Measurements from ENCODE around the gene PKNOX1.
"Not testable (repeated sequence)": the region's sequence is repeated elsewhere in the genome, so short reads cannot be mapped to it uniquely, and the experiment has no call there.

The PKNOX1 gene

DNA sequence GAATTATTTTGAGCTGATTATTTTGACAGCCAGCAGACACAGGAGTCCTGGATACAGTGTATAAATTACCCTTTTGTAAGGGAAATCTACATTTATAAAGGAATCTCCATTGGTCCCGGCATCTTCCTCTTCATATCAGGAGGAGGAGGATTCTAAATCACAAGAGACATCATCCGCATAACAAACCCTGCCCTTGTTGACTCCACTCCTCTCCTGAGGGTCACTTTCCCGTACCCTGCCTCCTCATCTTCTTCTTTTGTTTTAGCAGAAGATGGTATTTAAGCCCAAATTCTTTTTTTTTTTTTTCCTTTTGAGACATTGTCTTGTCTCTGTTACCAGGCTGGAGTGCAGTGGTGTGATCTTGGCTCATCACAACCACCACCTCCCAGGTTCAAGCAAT, 14.6 kb upstream of the PKNOX1 start:
- peak overlapping the region; percentile 98 for H3K27ac ChIP-seq (ENCODE audit: low read length)
- H3K4me3 ChIP-seq (ENCODE audit: low read length): no peak overlapping the region
- peaks cover 22% of the 10 kb centered on the region; the same call in 1 of the 2 replicates for H3K4me1 ChIP-seq (ENCODE audit: insufficient read depth, low read length)
- H3K36me3 ChIP-seq (ENCODE audit: insufficient read depth, low read depth, low read length): no peaks in the 10 kb centered on the region
- H3K27me3 ChIP-seq (ENCODE audit: insufficient read depth, low read length): no peaks in the 10 kb centered on the region
- peak overlapping the region; percentile 73; the same call in 1 of the 2 replicates for H3K9ac ChIP-seq (ENCODE audit: low read depth, low read length)
- H3K9me3 ChIP-seq (ENCODE audit: insufficient read depth, low read depth, low read length): no peaks in the 10 kb centered on the region

DNA sequence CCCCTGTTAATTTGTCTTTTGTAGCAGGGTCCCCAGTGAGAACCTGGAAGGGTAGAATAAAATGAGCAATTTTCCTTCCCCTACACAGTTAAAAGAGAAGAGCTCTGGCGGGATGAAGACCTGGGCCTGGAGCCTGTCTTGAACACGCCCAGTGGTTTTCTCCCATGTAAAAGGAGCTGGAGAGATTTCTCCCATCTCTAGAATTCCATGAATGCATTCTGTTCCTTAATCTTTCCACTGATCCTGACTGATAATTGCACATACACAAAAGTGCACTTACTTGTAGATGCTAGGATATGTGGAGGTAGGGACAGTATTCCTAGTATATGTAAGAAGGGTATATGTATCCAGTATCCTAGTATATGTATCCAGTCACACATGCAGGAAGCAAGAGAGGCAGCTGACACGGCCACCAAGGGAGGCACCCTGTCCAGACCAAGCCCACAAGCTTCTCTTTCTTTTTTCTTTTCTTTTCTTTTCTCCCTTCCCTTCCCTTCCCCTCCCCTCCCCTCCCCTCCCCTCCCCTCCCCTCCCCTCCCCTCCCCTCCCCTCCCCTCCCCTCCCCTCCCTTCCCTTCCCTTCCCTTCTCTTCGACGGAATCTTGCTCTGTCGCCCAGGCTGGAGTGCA, 11.9 kb upstream of the PKNOX1 start:
- H3K4me3 ChIP-seq (ENCODE audit: low read length): no peak overlapping the region
- H3K27ac ChIP-seq (ENCODE audit: low read length): no peak overlapping the region
- H3K27me3 ChIP-seq (ENCODE audit: insufficient read depth, low read length): no peaks in the 10 kb centered on the region
- H3K9ac ChIP-seq (ENCODE audit: low read depth, low read length): peak overlapping the region; percentile 33; the same call in 1 of the 2 replicates
- H3K9me3 ChIP-seq (ENCODE audit: insufficient read depth, low read depth, low read length): no peaks in the 10 kb centered on the region
- H3K4me1 ChIP-seq (ENCODE audit: insufficient read depth, low read length): peaks cover 15% of the 10 kb centered on the region; the same call in 1 of the 2 replicates
- no peaks in the 10 kb centered on the region for H3K36me3 ChIP-seq (ENCODE audit: insufficient read depth, low read depth, low read length)

DNA sequence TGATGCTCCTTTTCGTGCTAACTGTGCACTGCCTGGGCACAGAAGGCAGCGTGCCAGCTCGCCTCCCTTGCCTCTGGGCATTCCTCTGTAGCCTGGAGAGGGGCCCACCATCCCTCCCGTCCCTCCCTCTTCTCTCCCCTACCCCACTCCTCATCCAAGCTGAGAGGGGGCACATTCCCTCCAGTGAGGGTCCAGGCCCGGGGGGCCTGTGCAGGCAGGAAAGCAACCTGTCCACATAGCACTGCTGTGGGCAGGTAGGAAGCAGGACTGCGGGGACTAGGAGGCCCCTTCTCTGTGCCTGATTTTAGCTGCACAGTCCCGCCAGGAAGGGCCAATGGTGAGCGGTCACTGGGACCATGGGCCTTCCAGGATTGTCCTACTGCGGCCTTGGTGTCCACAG, 10.3 kb upstream of the PKNOX1 start:
- H3K36me3 ChIP-seq (ENCODE audit: insufficient read depth, low read depth, low read length): no peaks in the 10 kb centered on the region
- no peak overlapping the region for H3K27ac ChIP-seq (ENCODE audit: low read length)
- no peak overlapping the region for H3K4me3 ChIP-seq (ENCODE audit: low read length)
- H3K9me3 ChIP-seq (ENCODE audit: insufficient read depth, low read depth, low read length): no peaks in the 10 kb centered on the region
- no peaks in the 10 kb centered on the region for H3K27me3 ChIP-seq (ENCODE audit: insufficient read depth, low read length)
- peaks cover 11% of the 10 kb centered on the region; the same call in 1 of the 2 replicates for H3K4me1 ChIP-seq (ENCODE audit: insufficient read depth, low read length)
- no peak overlapping the region for H3K9ac ChIP-seq (ENCODE audit: low read depth, low read length)

DNA sequence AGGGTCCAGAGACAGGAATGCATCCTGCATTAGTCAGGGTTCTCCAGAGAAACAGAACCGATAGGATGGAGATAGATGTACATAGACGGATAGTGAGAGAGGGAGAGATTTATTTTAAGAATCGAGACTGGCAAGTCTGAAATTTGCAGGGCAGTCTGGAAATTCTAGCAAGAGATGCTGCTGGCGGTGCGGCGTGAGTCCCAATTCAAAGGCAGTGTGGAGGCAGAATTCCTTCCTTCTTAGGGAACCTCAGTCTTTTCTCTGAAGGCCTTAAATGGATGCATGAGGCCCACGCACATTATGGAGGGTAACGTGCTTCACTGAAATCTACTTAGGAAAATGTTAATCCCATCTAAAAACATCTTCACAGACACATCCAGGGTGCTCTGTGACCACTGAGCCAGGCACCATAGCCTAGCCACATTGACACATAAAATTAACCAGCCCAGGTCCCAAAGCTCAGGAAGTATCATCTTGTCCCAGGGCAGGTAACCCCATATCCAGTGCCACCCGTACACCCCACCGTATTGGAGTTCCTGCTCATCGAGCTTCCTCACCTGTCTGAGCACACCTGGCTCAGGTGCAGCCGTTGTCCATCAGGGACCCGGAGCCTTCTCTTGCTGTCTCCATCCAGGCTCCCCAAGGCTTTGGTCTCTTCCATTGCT, 9.7 kb upstream of the PKNOX1 start:
- Histone ChIP-seq H3K9me3 (ENCODE audit: insufficient read depth, low read depth, low read length) (no peaks in the 10 kb centered on the region), H3K4me1 (ENCODE audit: insufficient read depth, low read length) (peaks cover 11% of the 10 kb centered on the region; the same call in 1 of the 2 replicates), H3K27me3 (ENCODE audit: insufficient read depth, low read length) (no peaks in the 10 kb centered on the region), H3K27ac (ENCODE audit: low read length) (no peak overlapping the region), H3K9ac (ENCODE audit: low read depth, low read length) (no peak overlapping the region), H3K36me3 (ENCODE audit: insufficient read depth, low read depth, low read length) (no peaks in the 10 kb centered on the region), H3K4me3 (ENCODE audit: low read length) (no peak overlapping the region)

DNA sequence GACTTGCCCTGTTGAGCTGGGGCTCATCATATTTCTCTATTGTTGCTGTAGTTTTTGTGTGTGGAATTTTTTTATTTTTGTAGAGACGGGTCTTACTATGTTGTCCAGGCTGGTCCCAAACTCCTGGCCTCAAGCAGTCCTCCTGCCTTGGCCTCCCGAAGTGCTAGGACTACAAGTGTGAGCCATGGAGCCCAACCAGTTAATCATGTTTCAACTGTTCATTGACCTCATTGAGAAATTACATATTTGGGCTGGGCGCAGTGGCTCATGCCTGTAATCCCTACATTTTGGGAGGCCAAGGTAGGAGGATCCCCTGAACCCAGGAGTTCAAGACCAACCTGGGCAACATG, 9.2 kb upstream of the PKNOX1 start:
- Histone ChIP-seq H3K9ac (ENCODE audit: low read depth, low read length) (no peak overlapping the region), H3K9me3 (ENCODE audit: insufficient read depth, low read depth, low read length) (no peaks in the 10 kb centered on the region), H3K4me3 (ENCODE audit: low read length) (no peak overlapping the region), H3K36me3 (ENCODE audit: insufficient read depth, low read depth, low read length) (no peaks in the 10 kb centered on the region), H3K4me1 (ENCODE audit: insufficient read depth, low read length) (peaks cover 11% of the 10 kb centered on the region; the same call in 1 of the 2 replicates), H3K27me3 (ENCODE audit: insufficient read depth, low read length) (no peaks in the 10 kb centered on the region), H3K27ac (ENCODE audit: low read length) (no peak overlapping the region)

DNA sequence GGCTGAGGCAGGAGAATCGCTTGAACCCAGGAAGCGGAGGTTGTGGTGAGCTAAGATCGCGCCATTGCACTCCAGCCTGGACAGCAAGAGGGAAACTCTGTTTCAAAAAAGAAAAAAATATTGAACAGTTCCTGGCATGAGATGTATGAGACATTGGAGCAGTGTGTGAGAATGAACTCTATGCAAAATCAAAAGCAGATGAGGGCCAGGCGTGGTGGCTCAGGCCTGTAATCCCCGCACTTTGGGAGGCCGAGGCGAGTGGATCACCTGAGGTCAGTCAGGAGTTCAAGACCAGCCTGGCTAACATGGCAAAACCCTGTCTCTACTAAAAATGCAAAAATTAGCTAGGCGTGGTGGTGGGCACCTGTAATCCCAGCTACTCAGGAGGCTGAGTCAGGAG, 6.7 kb upstream of the PKNOX1 start:
- not testable (repeated sequence) for H3K4me3 ChIP-seq (ENCODE audit: low read length); H3K27me3 ChIP-seq (ENCODE audit: insufficient read depth, low read length); H3K9ac ChIP-seq (ENCODE audit: low read depth, low read length); H3K9me3 ChIP-seq (ENCODE audit: insufficient read depth, low read depth, low read length); H3K36me3 ChIP-seq (ENCODE audit: insufficient read depth, low read depth, low read length); H3K27ac ChIP-seq (ENCODE audit: low read length)
- H3K4me1 ChIP-seq (ENCODE audit: insufficient read depth, low read length): peaks cover 13% of the 10 kb centered on the region; the same call in 1 of the 2 replicates

DNA sequence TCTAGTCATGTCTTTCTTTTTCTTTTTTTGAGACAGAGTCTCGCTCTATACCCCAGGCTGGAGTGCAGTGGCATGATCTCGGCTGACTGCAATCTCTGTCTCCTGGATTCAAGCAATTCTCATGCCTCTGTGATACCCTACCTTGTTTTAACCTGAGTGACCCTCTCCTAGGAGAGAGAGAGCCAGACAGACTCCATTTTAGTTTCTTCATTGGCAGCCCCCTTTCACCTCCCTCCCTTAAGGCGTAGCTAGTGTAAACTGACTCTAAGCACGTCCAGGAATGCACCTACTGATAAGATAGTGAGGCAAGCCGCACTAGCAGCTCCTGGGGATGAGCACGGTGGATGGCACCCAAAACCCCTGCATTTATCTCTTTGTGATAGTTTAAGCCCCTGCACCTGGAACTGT, 5.2 kb upstream of the PKNOX1 start:
- Histone ChIP-seq H3K9ac (ENCODE audit: low read depth, low read length) (no peak overlapping the region), H3K4me1 (ENCODE audit: insufficient read depth, low read length) (peaks cover 19% of the 10 kb centered on the region; the same call in 1 of the 2 replicates), H3K4me3 (ENCODE audit: low read length) (no peak overlapping the region)

DNA sequence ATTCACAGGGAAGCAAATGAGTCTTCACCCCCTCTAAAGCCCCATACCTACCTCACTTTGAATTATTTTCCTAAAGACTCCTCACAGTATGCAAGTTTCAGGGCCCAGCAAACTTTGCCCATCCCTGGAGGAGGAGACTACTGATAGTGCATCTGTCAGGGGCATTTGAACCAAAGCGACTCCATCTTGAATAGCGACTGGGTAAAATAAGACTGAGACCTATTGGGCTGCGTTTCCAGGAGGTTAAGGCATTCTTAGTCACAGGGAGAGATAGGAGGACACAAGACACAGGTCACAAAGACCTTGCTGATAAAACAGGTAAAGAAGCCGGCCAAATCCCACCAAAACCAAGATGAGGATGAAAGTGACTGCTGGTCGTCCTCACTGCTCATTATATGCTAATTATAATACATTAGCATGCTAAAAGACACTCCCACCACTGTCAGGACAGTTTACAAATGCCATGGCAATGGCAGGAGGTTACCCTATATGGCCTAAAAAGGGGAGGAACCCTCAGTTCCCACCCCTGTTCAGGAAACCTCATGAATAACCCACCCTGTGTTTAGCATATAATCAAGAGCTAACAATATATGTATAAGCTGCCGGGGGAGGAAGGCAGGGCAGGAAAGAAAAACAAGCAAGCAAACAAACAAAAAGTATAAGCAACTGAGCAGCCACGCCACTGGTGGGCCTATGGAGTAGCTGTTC, 3.3 kb upstream of the PKNOX1 start:
- Histone ChIP-seq H3K36me3 (ENCODE audit: insufficient read depth, low read depth, low read length) (no peaks in the 10 kb centered on the region), H3K4me1 (ENCODE audit: insufficient read depth, low read length) (peaks cover 24% of the 10 kb centered on the region), H3K9ac (ENCODE audit: low read depth, low read length) (peak overlapping the region; percentile 59; the same call in 1 of the 2 replicates), H3K27ac (ENCODE audit: low read length) (peak overlapping the region; percentile 59), H3K27me3 (ENCODE audit: insufficient read depth, low read length) (no peaks in the 10 kb centered on the region), H3K9me3 (ENCODE audit: insufficient read depth, low read depth, low read length) (no peaks in the 10 kb centered on the region), H3K4me3 (ENCODE audit: low read length) (no peak overlapping the region)

More for the DNA sequence above, 5.2 kb upstream of the PKNOX1 start:
- no peaks in the 10 kb centered on the region for H3K9me3 ChIP-seq (ENCODE audit: insufficient read depth, low read depth, low read length)
- no peaks in the 10 kb centered on the region for H3K27me3 ChIP-seq (ENCODE audit: insufficient read depth, low read length)
- H3K36me3 ChIP-seq (ENCODE audit: insufficient read depth, low read depth, low read length): no peaks in the 10 kb centered on the region
- no peak overlapping the region for H3K27ac ChIP-seq (ENCODE audit: low read length)

DNA sequence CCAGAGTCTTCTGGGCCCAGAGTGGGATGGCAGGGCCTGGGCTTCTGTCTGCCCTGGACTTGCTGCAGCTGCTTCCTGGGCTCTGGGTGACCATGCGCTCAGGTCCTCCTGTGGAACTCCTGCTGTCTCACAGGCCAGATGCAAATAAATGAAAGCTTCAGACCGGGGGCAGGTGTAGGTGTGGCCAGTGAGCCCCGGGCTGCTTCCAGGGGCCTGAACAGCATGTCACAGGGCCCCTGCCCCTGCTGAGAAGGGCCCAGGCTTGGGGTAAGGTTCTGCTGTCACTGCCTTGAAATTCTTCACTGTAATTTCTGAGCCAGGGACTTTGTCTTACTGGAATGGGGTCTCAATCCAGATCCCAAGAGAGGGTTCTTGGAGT, 2.5 kb upstream of the PKNOX1 start:
- H3K27ac ChIP-seq (ENCODE audit: low read length): peak overlapping the region; percentile 59
- no peaks in the 10 kb centered on the region for H3K9me3 ChIP-seq (ENCODE audit: insufficient read depth, low read depth, low read length)
- no peak overlapping the region for H3K4me3 ChIP-seq (ENCODE audit: low read length)
- H3K4me1 ChIP-seq (ENCODE audit: insufficient read depth, low read length): peaks cover 31% of the 10 kb centered on the region
- no peaks in the 10 kb centered on the region for H3K27me3 ChIP-seq (ENCODE audit: insufficient read depth, low read length)
- peaks cover 6% of the 10 kb centered on the region; the same call in 1 of the 2 replicates for H3K36me3 ChIP-seq (ENCODE audit: insufficient read depth, low read depth, low read length)
- peak overlapping the region; percentile 59; the same call in 1 of the 2 replicates for H3K9ac ChIP-seq (ENCODE audit: low read depth, low read length)

DNA sequence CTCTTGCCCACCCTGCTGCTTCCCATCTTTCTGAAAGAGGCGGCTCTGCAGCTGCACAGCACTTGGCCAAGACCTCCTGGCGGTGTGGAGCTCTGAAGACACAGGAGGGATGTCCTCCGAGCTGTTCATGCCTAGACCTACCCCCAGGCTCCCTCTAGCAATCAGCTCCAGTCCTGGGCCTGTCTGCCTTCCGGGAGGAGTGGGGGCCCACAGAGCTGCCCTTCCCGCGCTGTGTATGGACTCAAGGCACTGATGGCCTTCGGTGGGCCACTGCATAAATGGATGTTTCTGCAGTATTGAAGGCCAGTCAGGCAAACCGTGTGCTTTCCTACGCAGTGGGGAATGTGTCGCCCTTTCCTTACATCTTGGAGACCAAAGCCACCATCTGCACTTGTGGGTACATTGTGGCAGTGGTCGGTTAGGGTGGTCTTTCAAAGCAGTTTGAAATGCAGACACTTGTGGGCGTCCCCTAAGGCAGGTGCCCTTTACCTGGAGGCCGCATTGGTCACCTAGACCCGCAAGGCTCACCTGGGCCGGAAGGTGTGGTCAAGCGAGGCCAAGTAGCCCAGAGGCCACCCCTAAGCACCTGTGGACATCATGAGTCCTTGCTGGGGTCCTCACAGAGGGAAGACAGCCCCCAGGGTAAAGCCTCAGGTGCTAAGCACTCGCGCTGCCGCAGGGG, 912 bp upstream of the PKNOX1 start:
- Histone ChIP-seq H3K4me3 (ENCODE audit: low read length) (peak overlapping the region; percentile 57; the same call in 1 of the 2 replicates), H3K36me3 (ENCODE audit: insufficient read depth, low read depth, low read length) (peaks cover 16% of the 10 kb centered on the region; the same call in 1 of the 2 replicates), H3K27me3 (ENCODE audit: insufficient read depth, low read length) (no peaks in the 10 kb centered on the region), H3K9me3 (ENCODE audit: insufficient read depth, low read depth, low read length) (no peaks in the 10 kb centered on the region), H3K4me1 (ENCODE audit: insufficient read depth, low read length) (peaks cover 31% of the 10 kb centered on the region), H3K9ac (ENCODE audit: low read depth, low read length) (peak overlapping the region; percentile 81), H3K27ac (ENCODE audit: low read length) (peak overlapping the region; percentile 94)

All from iPS-20b (cell line).